A549 (cell line): ENCODE data around the gene SERTAD2. TPM values are rescaled to one million over a fixed set of nuclear protein-coding genes. Genes with fewer than 3 reads are reported as not detected.

Experiments used
- ATAC-seq, 2 experiments: fragments of 200-7000 bp in 1 of 2; fragments of >200 bp in 1 of 2; cut with Nextera tagmentation in 1 of 2; cut with Tn5 transposase in 1 of 2; 3 replicates each; pipeline versions ENCODE4 v1.8.0 to v1.9.1; 2018 to 2020; ENCODE audit warnings: mild to moderate bottlenecking in 1 of 2, moderate library complexity in 1 of 2
- CTCF ChIA-PET: fragments of 300-600 bp; sonication (Branson Sonifier 250); formaldehyde crosslinking; extraction: SDS; loops from one replicate; lab custom pipeline; 2021; ENCODE audit warnings: antibody characterized with exemption, inconsistent platforms; lab: Yijun Ruan, JAX
- POLR2A ChIA-PET: fragments of 350-600 bp; formaldehyde crosslinking; extraction: SDS; loops from one replicate; lab custom pipeline; 2021; ENCODE audit warnings: antibody characterized with exemption, inconsistent platforms; lab: Yijun Ruan, JAX
- DNase-seq, 2 experiments: peaks; one replicate each; pipeline versions ENCODE4 v3.0.0 to v3.0.0-alpha.2; 2011 to 2016; ENCODE audit warnings: low read depth in 1 of 2, low spot score in 1 of 2
- FAIRE-seq: peaks from 2 replicates; lab custom pipeline; 2011; peaks lifted over from hg19 to GRCh38; lab: Jason Lieb, UNC
- H3K27ac ChIP-seq, 2 experiments: fragments of >200 bp; sonication (Bioruptor Twin); formaldehyde crosslinking; 3 replicates each; pipeline ENCODE4 v1.5.1; 2016 to 2017
- H3K4me1 ChIP-seq: fragments of >200 bp; sonication (Bioruptor Twin); formaldehyde crosslinking; 3 replicates; pipeline ENCODE4 v1.6.1; 2016
- H3K4me2 ChIP-seq: fragments of >200 bp; sonication (Bioruptor Twin); formaldehyde crosslinking; 3 replicates; pipeline ENCODE4 v1.6.1; 2016
- H3K4me3 ChIP-seq: fragments of >200 bp; sonication (Bioruptor Twin); formaldehyde crosslinking; 3 replicates; pipeline ENCODE4 v1.5.1; 2016
- H3K9me3 ChIP-seq: fragments of >200 bp; sonication (Bioruptor Twin); formaldehyde crosslinking; 3 replicates; pipeline ENCODE4 v1.6.1; 2016
- BCL3 ChIP-seq: fragments of >200 bp; sonication (Bioruptor Twin); formaldehyde crosslinking; IDR thresholded peaks from 3 replicates; pipeline ENCODE4 v1.6.1; 2016
- CBX2 ChIP-seq: fragments of 200-600 bp; sonication (generic); IDR thresholded peaks from 2 replicates; pipeline ENCODE4 v1.6.1; 2016; ENCODE audit warnings: low read depth, mild to moderate bottlenecking, borderline replicate concordance
- CHD4 ChIP-seq: fragments of 200-600 bp; sonication (generic); IDR thresholded peaks from 2 replicates; pipeline ENCODE4 v1.6.1; 2016; ENCODE audit warnings: antibody characterized with exemption, mild to moderate bottlenecking, borderline replicate concordance
- EP300 ChIP-seq, 2 experiments: fragments of >200 bp; sonication (Bioruptor Twin); formaldehyde crosslinking; IDR thresholded peaks; 2 replicates in 1 of 2; 3 replicates in 1 of 2; pipeline ENCODE4 v1.6.1; 2016 to 2017
- ESRRA ChIP-seq: fragments of 150-350 bp; IDR thresholded peaks from 2 replicates; pipeline ENCODE4 v1.6.1; 2014; ENCODE audit warnings: mild to moderate bottlenecking, low read length, borderline replicate concordance
- FOSB ChIP-seq: fragments of 250-450 bp; sonication (Bioruptor Pico); IDR thresholded peaks from 2 replicates; pipeline ENCODE4 v1.5.0; 2020; ENCODE audit warnings: mild to moderate bottlenecking, moderate library complexity
- HES2 ChIP-seq: fragments of >200 bp; sonication (Bioruptor Twin); formaldehyde crosslinking; IDR thresholded peaks from 2 replicates; pipeline ENCODE4 v1.6.1; 2016
- HEYL ChIP-seq: fragments of 250-450 bp; sonication (Bioruptor Pico); IDR thresholded peaks from 2 replicates; pipeline ENCODE4 v1.8.0; 2021; ENCODE audit warnings: mild to moderate bottlenecking, moderate library complexity
- HMGXB4 ChIP-seq: fragments of 250-450 bp; sonication (Bioruptor Pico); IDR thresholded peaks from 2 replicates; pipeline ENCODE4 v1.5.0; 2021; ENCODE audit warnings: mild to moderate bottlenecking, moderate library complexity, borderline replicate concordance
- JUN ChIP-seq, 2 experiments: fragments of >200 bp; sonication (Bioruptor Twin); formaldehyde crosslinking; IDR thresholded peaks; 2 replicates in 1 of 2; 3 replicates in 1 of 2; pipeline ENCODE4 v1.6.1; 2016 to 2017
- KDM1A ChIP-seq: fragments of 200-600 bp; sonication (generic); IDR thresholded peaks from 2 replicates; pipeline ENCODE4 v1.6.1; 2016; ENCODE audit warnings: low read depth, mild to moderate bottlenecking
- MAX ChIP-seq: IDR thresholded peaks from 2 replicates; pipeline ENCODE4 v1.6.1; 2012
- NFE2L2 ChIP-seq: fragments of 150-350 bp; conservative IDR thresholded peaks from 2 replicates; pipeline ENCODE4 v1.6.1; 2014; ENCODE audit warnings: low read length
- RARB ChIP-seq: fragments of 250-450 bp; sonication (Bioruptor Pico); IDR thresholded peaks from 2 replicates; pipeline ENCODE4 v1.8.0; 2021; ENCODE audit warnings: mild to moderate bottlenecking, moderate library complexity
- SREBF2 ChIP-seq: fragments of 450-650 bp; IDR thresholded peaks from 2 replicates; pipeline ENCODE4 v1.6.1; 2014; ENCODE audit warnings: mild to moderate bottlenecking, moderate library complexity
- ZFP36 ChIP-seq: fragments of 450-650 bp; IDR thresholded peaks from 2 replicates; pipeline ENCODE4 v1.6.1; 2014; ENCODE audit warnings: borderline replicate concordance; ENCODE audit not compliant: partially characterized antibody
- ZNF302 ChIP-seq: fragments of 250-450 bp; sonication (Bioruptor Pico); IDR thresholded peaks from 2 replicates; pipeline ENCODE4 v1.9.0; 2021; ENCODE audit warnings: inconsistent platforms, mild to moderate bottlenecking, moderate library complexity
- WGBS: methylation state at CpG from one replicate; pipeline ENCODE4 v1.1.6; 2017; ENCODE audit errors: missing lambda C conversion rate; 5-methylcytosine and 5-hydroxymethylcytosine counted together
- polyA plus RNA-seq, 4 experiments: library from polyadenylated mRNA; depleted of rRNA in 3 of 4; stranded (reverse); fragments of >200 nt; fragmentation: RNase III in 1 of 4; extraction: RNeasy Plus Mini Kit Qiagen cat#74134 plus additional on column Dnase treatment in 1 of 4; gene quantifications; 2 replicates in 3 of 4; 3 replicates in 1 of 4; pipeline ENCODE4 v1.2.3, GENCODE V29; 2011 to 2017
- TF ChIP-seq, protein P1 (sequence below): fragments of 450-650 bp; IDR thresholded peaks from 2 replicates; pipeline ENCODE4 v1.6.1; 2014; ENCODE audit warnings: antibody characterized with exemption

SERTAD2 gene
- polyA plus RNA-seq, 2 of the 4 experiments (the other 2 are of a cell fraction): 11.8 TPM

DNA sequence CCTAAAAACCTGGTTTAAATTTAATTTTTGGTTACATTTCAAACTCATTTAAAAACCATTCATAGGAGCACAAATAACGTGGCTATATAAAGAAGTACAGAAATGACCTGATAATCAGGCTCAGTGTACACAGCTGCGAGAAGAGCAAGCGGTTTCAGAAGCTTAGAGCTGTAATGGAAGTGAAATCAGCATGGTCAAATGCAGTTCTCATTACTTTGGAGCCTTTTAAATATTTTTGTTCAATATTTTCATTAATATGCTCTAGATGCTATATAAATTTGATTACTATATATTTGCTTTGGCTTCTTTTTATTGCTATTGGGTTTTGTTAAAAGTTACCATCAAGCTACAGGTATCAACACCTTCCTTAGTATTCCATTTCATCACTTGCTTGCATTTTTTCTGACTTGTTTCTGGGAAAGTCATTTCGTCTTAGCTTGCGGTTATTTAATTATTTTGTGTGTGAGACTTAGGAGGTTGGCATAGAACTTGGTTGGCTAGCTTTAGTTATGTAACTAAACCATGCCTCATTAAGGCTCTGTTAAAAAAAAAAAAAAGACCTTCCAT is 70.9 kb downstream of the SERTAD2 start:
- 94% methylated on average over 5 of the region's 5 CpGs for WGBS
- TF ChIP-seq KDM1A: no peak
- TF ChIP-seq HES2: no peak
- TF ChIP-seq ZFP36: no peak
- no peak for TF ChIP-seq ESRRA
- TF ChIP-seq, protein P1, sequence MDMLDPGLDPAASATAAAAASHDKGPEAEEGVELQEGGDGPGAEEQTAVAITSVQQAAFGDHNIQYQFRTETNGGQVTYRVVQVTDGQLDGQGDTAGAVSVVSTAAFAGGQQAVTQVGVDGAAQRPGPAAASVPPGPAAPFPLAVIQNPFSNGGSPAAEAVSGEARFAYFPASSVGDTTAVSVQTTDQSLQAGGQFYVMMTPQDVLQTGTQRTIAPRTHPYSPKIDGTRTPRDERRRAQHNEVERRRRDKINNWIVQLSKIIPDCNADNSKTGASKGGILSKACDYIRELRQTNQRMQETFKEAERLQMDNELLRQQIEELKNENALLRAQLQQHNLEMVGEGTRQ: no peak
- TF ChIP-seq EP300 (IDR thresholded peaks at IDR 0.05): no peak
- TF ChIP-seq HEYL (CRISPR knock-in tag): no peak
- TF ChIP-seq JUN (IDR thresholded peaks at IDR 0.05): no peak
- TF ChIP-seq NFE2L2: no peak
- no peak for TF ChIP-seq CHD4
- TF ChIP-seq BCL3: no peak
- TF ChIP-seq SREBF2: no peak
- no peak for TF ChIP-seq FOSB (CRISPR knock-in tag)
- TF ChIP-seq RARB (CRISPR knock-in tag): no peak
- no peak for TF ChIP-seq ZNF302 (CRISPR knock-in tag)
- TF ChIP-seq HMGXB4 (CRISPR knock-in tag): no peak
- TF ChIP-seq, all 56 proteins: peak for 0
- CTCF ChIA-PET: interaction anchor here (1.2 to 2.2 kb wide), 6 partner anchors 23 to 290 kb away, joined by 4 to 11 read pairs (median 6); partner anchors contain the start of gene AFTPH
- no peak for ATAC-seq
- no peak for DNase-seq
- Histone ChIP-seq H3K9me3 (no peaks in the 10 kb centered on the region), H3K4me2 (no peak overlapping the region), H3K4me3 (no peak overlapping the region), H3K27ac (no peak overlapping the region), H3K4me1 (no peaks in the 10 kb centered on the region)
- no peak for FAIRE-seq
- POLR2A ChIA-PET: no interaction called here

GRCh38 chr2:64581777-64582539 is 71.8 kb downstream of the SERTAD2 start:
- Histone ChIP-seq H3K9me3 (no peaks in the 10 kb centered on the region), H3K4me3 (no peak overlapping the region), H3K4me1 (no peaks in the 10 kb centered on the region), H3K4me2 (no peak overlapping the region), H3K27ac (no peak overlapping the region)
- DNase-seq (no peak), ATAC-seq (0 out of 6 replicates have a peak, but pooled peaks of 1 of the 2 experiments have one; percentile 23), FAIRE-seq (no peak)
- ChIA-PET POLR2A (no interaction called here), CTCF (interaction anchor here (0.8 to 2.2 kb wide), 10 partner anchors 11 to 291 kb away, joined by 3 to 11 read pairs (median 4); partner anchors contain the start of gene AFTPH)
- TF ChIP-seq CBX2: no peak
- no peak for TF ChIP-seq SREBF2
- TF ChIP-seq MAX: no peak
- TF ChIP-seq ZNF302 (CRISPR knock-in tag): no peak
- 94% methylated on average over 1 of the region's 1 CpG for WGBS

Other genes starting within 250 kb of the SERTAD2 start
- gene LGALSL, start 199.8 kb downstream of the SERTAD2 start, polyA plus RNA-seq (2011; rRNA removed): 12.7 and 14.1 TPM in 2 replicates
- 10.8 to 11.4 TPM (median 11.0 TPM) in 3 replicates for gene LGALSL, start 199.8 kb downstream of the SERTAD2 start, polyA plus RNA-seq (2017; fragmentation: RNase III; extraction: RNeasy Plus Mini Kit Qiagen cat#74134 plus additional on column Dnase treatment)
- 51.4 and 56.6 TPM in 2 replicates for gene AFTPH, start 129.6 kb downstream of the SERTAD2 start, polyA plus RNA-seq (2011; rRNA removed)
- gene AFTPH, start 129.6 kb downstream of the SERTAD2 start, polyA plus RNA-seq (2017; fragmentation: RNase III; extraction: RNeasy Plus Mini Kit Qiagen cat#74134 plus additional on column Dnase treatment): 22.3 to 24.0 TPM (median 23.7 TPM) in 3 replicates